GM12872 (cell line): ENCODE results near the gene MASP1.

Source experiments
- CTCF ChIP-seq: IDR thresholded peaks from 3 replicates; pipeline ENCODE4 v1.5.1; 2011; ENCODE audit warnings: low read depth, mild to moderate bottlenecking, low read length, moderate library complexity; ENCODE audit not compliant: insufficient read depth

The MASP1 gene

GRCh38 chr3:187264911-187265310, 26.6 kb downstream of the MASP1 start:
- TF ChIP-seq CTCF, result no peak

GRCh38 chr3:187264021-187264420, 27.5 kb downstream of the MASP1 start:
- TF ChIP-seq CTCF, result no peak

- TF ChIP-seq CTCF, result no peak
These were observed 28.3 kb downstream of the MASP1 start for GRCh38 chr3:187263270-187263669.

GRCh38 chr3:187262360-187262759, 29.2 kb downstream of the MASP1 start:
- no peak for TF ChIP-seq CTCF

- TF ChIP-seq CTCF, result no peak
These were observed 30.0 kb downstream of the MASP1 start for GRCh38 chr3:187261541-187261969.

- no peak for TF ChIP-seq CTCF
These were observed 32.4 kb downstream of the MASP1 start for GRCh38 chr3:187259171-187259570.

- TF ChIP-seq CTCF, result no peak
These were observed 33.4 kb downstream of the MASP1 start for GRCh38 chr3:187257992-187258692.

GRCh38 chr3:187257471-187257870, 34.1 kb downstream of the MASP1 start:
- no peak for TF ChIP-seq CTCF
